Fibroblast of the conjunctiva (primary cell): ENCODE measurements around the gene HCN4.

Experiments
- DNase-seq: peaks from one replicate; pipeline ENCODE4 v3.0.0-alpha.2; 2010; ENCODE audit warnings: low read depth

The HCN4 gene

GRCh38 chr15:73378089-73378488 lies 9.3 kb upstream of the HCN4 start:
- DNase-seq = no peak

- no peak for DNase-seq
Measured at GRCh38 chr15:73375755-73376305, 7.1 kb upstream of the HCN4 start.

- DNase-seq = no peak
Measured at GRCh38 chr15:73375012-73375411, 6.3 kb upstream of the HCN4 start.

GRCh38 chr15:73374604-73375003 lies 5.8 kb upstream of the HCN4 start:
- no peak for DNase-seq

GRCh38 chr15:73373221-73373620 lies 4.5 kb upstream of the HCN4 start:
- DNase-seq = no peak

GRCh38 chr15:73371812-73372211 lies 3.1 kb upstream of the HCN4 start:
- no peak for DNase-seq

- no peak for DNase-seq
Measured at GRCh38 chr15:73370151-73370550, 1.4 kb upstream of the HCN4 start.

- no peak for DNase-seq
Measured at GRCh38 chr15:73369154-73369694, 466 bp upstream of the HCN4 start.

- no peak for DNase-seq
Measured at GRCh38 chr15:73367624-73368300, 996 bp downstream of the HCN4 start.

GRCh38 chr15:73366766-73367623 lies 1.8 kb downstream of the HCN4 start:
- no peak for DNase-seq

GRCh38 chr15:73364070-73364469 lies 4.7 kb downstream of the HCN4 start:
- no peak for DNase-seq

- DNase-seq = no peak
Measured at GRCh38 chr15:73362900-73363299, 5.9 kb downstream of the HCN4 start.

- no peak for DNase-seq
Measured at GRCh38 chr15:73361337-73361736, 7.4 kb downstream of the HCN4 start.

GRCh38 chr15:73359651-73360050 lies 9.1 kb downstream of the HCN4 start:
- no peak for DNase-seq

- no peak for DNase-seq
Measured at GRCh38 chr15:73357999-73358665, 10.6 kb downstream of the HCN4 start.

GRCh38 chr15:73355612-73356265 lies 13.0 kb downstream of the HCN4 start:
- no peak for DNase-seq

GRCh38 chr15:73354241-73354640 lies 14.5 kb downstream of the HCN4 start:
- no peak for DNase-seq

GRCh38 chr15:73353734-73354133 lies 15.0 kb downstream of the HCN4 start:
- DNase-seq = no peak

GRCh38 chr15:73352082-73352481 lies 16.7 kb downstream of the HCN4 start:
- DNase-seq = no peak

- no peak for DNase-seq
Measured at GRCh38 chr15:73349191-73349590, 19.6 kb downstream of the HCN4 start.

- no peak for DNase-seq
Measured at GRCh38 chr15:73346735-73347312, 21.9 kb downstream of the HCN4 start.
